ENCODE measurements around the gene ARIH2.
"Not testable (repeated sequence)": the region's sequence is repeated elsewhere in the genome, so short reads cannot be mapped to it uniquely, and the experiment has no call there.

Gene ARIH2

GRCh38 chr3:48918388-48919214, at the start of gene ARIH2:
Gene ARIH2 (plus strand): TSS chr3:48918842. CDS start chr3:48927559, 8,717 bp downstream.
- DNase-seq (ENCODE audit: insufficient read length, low spot score) (peak; percentile 95), FAIRE-seq (peak; percentile 36)
- peak; percentile 92 for TF ChIP-seq POLR2A (IDR thresholded peaks at IDR 0.05; ENCODE audit: low read depth, low read length)

GRCh38 chr3:48877671-48878070, 41.0 kb upstream of the ARIH2 start:
- DNase-seq (ENCODE audit: insufficient read length, low spot score) (no peak), FAIRE-seq (no peak)
- TF ChIP-seq POLR2A (IDR thresholded peaks at IDR 0.05; ENCODE audit: low read depth, low read length), result no peak

- DNase-seq (ENCODE audit: insufficient read length, low spot score) (no peak), FAIRE-seq (no peak)
- no peak for TF ChIP-seq POLR2A (IDR thresholded peaks at IDR 0.05; ENCODE audit: low read depth, low read length)
Measured at GRCh38 chr3:48879307-48879993, 39.2 kb upstream of the ARIH2 start.

- DNase-seq (ENCODE audit: insufficient read length, low spot score) (no peak), FAIRE-seq (no peak)
- TF ChIP-seq POLR2A (IDR thresholded peaks at IDR 0.05; ENCODE audit: low read depth, low read length), result no peak
Measured at GRCh38 chr3:48879994-48880377, 38.7 kb upstream of the ARIH2 start.

GRCh38 chr3:48881006-48881405, 37.6 kb upstream of the ARIH2 start:
- FAIRE-seq (no peak), DNase-seq (ENCODE audit: insufficient read length, low spot score) (no peak)
- no peak for TF ChIP-seq POLR2A (IDR thresholded peaks at IDR 0.05; ENCODE audit: low read depth, low read length)

- no peak for FAIRE-seq
- no peak for DNase-seq (ENCODE audit: insufficient read length, low spot score)
- no peak for TF ChIP-seq POLR2A (IDR thresholded peaks at IDR 0.05; ENCODE audit: low read depth, low read length)
Measured at GRCh38 chr3:48881652-48882114, 37.0 kb upstream of the ARIH2 start.

- DNase-seq (ENCODE audit: insufficient read length, low spot score) (no peak), FAIRE-seq (no peak)
- no peak for TF ChIP-seq POLR2A (IDR thresholded peaks at IDR 0.05; ENCODE audit: low read depth, low read length)
Measured at GRCh38 chr3:48885753-48886152, 32.9 kb upstream of the ARIH2 start.

- TF ChIP-seq POLR2A (IDR thresholded peaks at IDR 0.05; ENCODE audit: low read depth, low read length), result no peak
- FAIRE-seq, result no peak
Measured at GRCh38 chr3:48891606-48892005, 27.0 kb upstream of the ARIH2 start.

GRCh38 chr3:48894516-48894915, 24.1 kb upstream of the ARIH2 start:
- no peak for TF ChIP-seq POLR2A (IDR thresholded peaks at IDR 0.05; ENCODE audit: low read depth, low read length)
- FAIRE-seq, result no peak
- DNase-seq (ENCODE audit: insufficient read length, low spot score), result no peak

More at GRCh38 chr3:48891606-48892005, 27.0 kb upstream of the ARIH2 start:
- no peak for DNase-seq (ENCODE audit: insufficient read length, low spot score)

GRCh38 chr3:48896936-48897335, 21.7 kb upstream of the ARIH2 start:
- no peak for FAIRE-seq
- no peak for DNase-seq (ENCODE audit: insufficient read length, low spot score)
- no peak for TF ChIP-seq POLR2A (IDR thresholded peaks at IDR 0.05; ENCODE audit: low read depth, low read length)

GRCh38 chr3:48897460-48898376, 20.9 kb upstream of the ARIH2 start:
- no peak for TF ChIP-seq POLR2A (IDR thresholded peaks at IDR 0.05; ENCODE audit: low read depth, low read length)
- DNase-seq (ENCODE audit: insufficient read length, low spot score) (no peak), FAIRE-seq (no peak)

GRCh38 chr3:48898383-48899234, 20.0 kb upstream of the ARIH2 start, which contains the start of gene SLC25A20:
Gene SLC25A20 (minus strand): TSS chr3:48898882. CDS start chr3:48898794, 88 bp downstream.
- peak; percentile 43 for FAIRE-seq
- DNase-seq (ENCODE audit: insufficient read length, low spot score), result peak; percentile 97
- TF ChIP-seq POLR2A (IDR thresholded peaks at IDR 0.05; ENCODE audit: low read depth, low read length), result peak; percentile 48

- TF ChIP-seq POLR2A (IDR thresholded peaks at IDR 0.05; ENCODE audit: low read depth, low read length), result no peak
- DNase-seq (ENCODE audit: insufficient read length, low spot score) (no peak), FAIRE-seq (no peak)
Measured at GRCh38 chr3:48899273-48899672, 19.4 kb upstream of the ARIH2 start.

- not testable (repeated sequence) for FAIRE-seq; DNase-seq (ENCODE audit: insufficient read length, low spot score)
Measured at GRCh38 chr3:48907026-48907425, 11.6 kb upstream of the ARIH2 start.
